HepG2 (cell line): ENCODE measurements around the gene ADRM1. TPM values are rescaled to one million over a fixed set of nuclear protein-coding genes. Genes with fewer than 3 reads are reported as not detected.
A peak's percentile ranks its signal among the peaks of the same experiment; 100 is the strongest.

Experiments used
- ARID4A ChIP-seq: sonication (generic); formaldehyde crosslinking; IDR thresholded peaks from 2 replicates; pipeline ENCODE4 v1.5.0; 2020; ENCODE audit warnings: mild to moderate bottlenecking, missing genetic modification reagents, borderline replicate concordance
- HNF4G ChIP-seq, 2 experiments: sonication (generic) in 1 of 2; formaldehyde crosslinking in 1 of 2; IDR thresholded peaks; 2 replicates each; pipeline versions ENCODE4 v1.4.0 to v1.6.1; 2011 to 2020; ENCODE audit warnings: borderline replicate concordance in 2 of 2, low read depth in 2 of 2, mild to moderate bottlenecking in 2 of 2, low read length in 1 of 2, missing genetic modification reagents in 1 of 2, moderate library complexity in 1 of 2
- LCORL ChIP-seq, 2 experiments: fragments of 450-650 bp in 1 of 2; sonication (generic) in 1 of 2; formaldehyde crosslinking in 1 of 2; IDR thresholded peaks; 2 replicates each; pipeline versions ENCODE4 v1.5.0 to v1.6.1; 2017 to 2020; ENCODE audit warnings: antibody characterized with exemption in 1 of 2, missing genetic modification reagents in 1 of 2
- MEIS2 ChIP-seq: sonication (generic); formaldehyde crosslinking; IDR thresholded peaks from 2 replicates; pipeline ENCODE4 v1.9.0; 2021; ENCODE audit warnings: mild to moderate bottlenecking, missing genetic modification reagents
- MXD4 ChIP-seq: IDR thresholded peaks from 2 replicates; pipeline ENCODE4 v1.6.1; 2016; ENCODE audit warnings: mild to moderate bottlenecking, missing biosample characterization, missing genetic modification reagents
- NR2C2 ChIP-seq: sonication (generic); formaldehyde crosslinking; IDR thresholded peaks from 2 replicates; pipeline ENCODE4 v1.4.0; 2020; ENCODE audit warnings: missing genetic modification reagents, mild to moderate bottlenecking, moderate library complexity, borderline replicate concordance
- SALL1 ChIP-seq: sonication (generic); formaldehyde crosslinking; IDR thresholded peaks from 2 replicates; pipeline ENCODE4 v1.8.0; 2022; ENCODE audit warnings: mild to moderate bottlenecking, missing genetic modification reagents
- SNAPC2 ChIP-seq: sonication (generic); formaldehyde crosslinking; IDR thresholded peaks from 2 replicates; pipeline ENCODE4 v1.8.1; 2022; ENCODE audit warnings: mild to moderate bottlenecking, missing genetic modification reagents
- TFAP4 ChIP-seq: sonication (generic); IDR thresholded peaks from 2 replicates; pipeline ENCODE4 v1.6.1; 2016; ENCODE audit warnings: low read depth, borderline replicate concordance
- TGIF2 ChIP-seq: IDR thresholded peaks from 2 replicates; pipeline ENCODE4 v1.6.1; 2016; ENCODE audit warnings: control low read depth, missing compliant biosample characterization
- TSC22D2 ChIP-seq: sonication (generic); formaldehyde crosslinking; IDR thresholded peaks from 2 replicates; pipeline ENCODE4 v1.5.1; 2020; ENCODE audit warnings: missing genetic modification reagents, mild to moderate bottlenecking, borderline replicate concordance
- ZHX1 ChIP-seq: sonication (generic); formaldehyde crosslinking; IDR thresholded peaks from 2 replicates; pipeline ENCODE4 v1.8.1; 2022; ENCODE audit warnings: low read depth, mild to moderate bottlenecking, missing genetic modification reagents
- polyA plus RNA-seq, 8 experiments: library from polyadenylated mRNA; depleted of rRNA in 3 of 8; stranded (reverse) in 7 of 8; unstranded in 1 of 8; fragments of >200 nt; fragmentation: Illumina TruSeq in 4 of 8; extraction: Trizol in 4 of 8; gene quantifications; 2 replicates each; pipeline versions ENCODE4 v1.2.1 to v1.2.3, GENCODE V29; 2011 to 2016; ENCODE audit warnings: low read depth in 4 of 8, missing spikeins in 1 of 8, mixed read lengths in 1 of 8; ENCODE audit not compliant: insufficient read depth in 1 of 8
- total RNA-seq, 5 experiments: library from RNA; depleted of rRNA; stranded (reverse); fragments of >200 nt; fragmentation: Illumina TruSeq; extraction: Trizol; gene quantifications; 2 replicates each; pipeline ENCODE4 v1.2.3, GENCODE V29; 2016; ENCODE audit warnings: low read depth in 1 of 5

ADRM1 gene
- total and polyA plus RNA-seq, 2 of the 13 experiments (the other 11 are each of a cell fraction or from before 2014, with no cell fraction given) = 92.9 to 154 TPM

- peak; percentile 57; the same call in 1 of the 2 replicates for TF ChIP-seq ARID4A
- no peak; the same call in 1 of the 2 replicates for TF ChIP-seq MEIS2 (CRISPR knock-in tag)
- 0 out of 2 replicates have a peak, but pooled peaks have one; percentile 7 for TF ChIP-seq MXD4 (CRISPR knock-in tag)
- TF ChIP-seq SNAPC2 = no peak
- peak; percentile 52 for TF ChIP-seq HNF4G (IDR thresholded peaks at IDR 0.05; ENCODE audit: borderline replicate concordance, low read depth, low read length)
- TF ChIP-seq HNF4G (CRISPR knock-in tag; IDR thresholded peaks at IDR 0.05; ENCODE audit: borderline replicate concordance, low read depth) = no peak
- no peak for TF ChIP-seq ZHX1 (CRISPR knock-in tag)
- TF ChIP-seq TGIF2 (CRISPR knock-in tag) = 0 out of 2 replicates have a peak, but pooled peaks have one; percentile 23
- no peak for TF ChIP-seq NR2C2 (CRISPR knock-in tag)
- no peak for TF ChIP-seq LCORL (IDR thresholded peaks at IDR 0.05)
- TF ChIP-seq LCORL (CRISPR knock-in tag; IDR thresholded peaks at IDR 0.05) = peak; percentile 40; the same call in 1 of the 2 replicates
- 0 out of 2 replicates have a peak, but pooled peaks have one; percentile 56 for TF ChIP-seq TSC22D2 (CRISPR knock-in tag)
- TF ChIP-seq TFAP4 = peak; percentile 65; the same call in 1 of the 2 replicates
- TF ChIP-seq SALL1 (CRISPR knock-in tag) = 0 out of 2 replicates have a peak, but pooled peaks have one; percentile 9
- TF ChIP-seq, all 625 proteins: peak for 59
Measured at GRCh38 chr20:62297449-62298227, 5.2 kb upstream of the ADRM1 start (continued).
